Measurements from ENCODE around the gene HOXA7.

DNA sequence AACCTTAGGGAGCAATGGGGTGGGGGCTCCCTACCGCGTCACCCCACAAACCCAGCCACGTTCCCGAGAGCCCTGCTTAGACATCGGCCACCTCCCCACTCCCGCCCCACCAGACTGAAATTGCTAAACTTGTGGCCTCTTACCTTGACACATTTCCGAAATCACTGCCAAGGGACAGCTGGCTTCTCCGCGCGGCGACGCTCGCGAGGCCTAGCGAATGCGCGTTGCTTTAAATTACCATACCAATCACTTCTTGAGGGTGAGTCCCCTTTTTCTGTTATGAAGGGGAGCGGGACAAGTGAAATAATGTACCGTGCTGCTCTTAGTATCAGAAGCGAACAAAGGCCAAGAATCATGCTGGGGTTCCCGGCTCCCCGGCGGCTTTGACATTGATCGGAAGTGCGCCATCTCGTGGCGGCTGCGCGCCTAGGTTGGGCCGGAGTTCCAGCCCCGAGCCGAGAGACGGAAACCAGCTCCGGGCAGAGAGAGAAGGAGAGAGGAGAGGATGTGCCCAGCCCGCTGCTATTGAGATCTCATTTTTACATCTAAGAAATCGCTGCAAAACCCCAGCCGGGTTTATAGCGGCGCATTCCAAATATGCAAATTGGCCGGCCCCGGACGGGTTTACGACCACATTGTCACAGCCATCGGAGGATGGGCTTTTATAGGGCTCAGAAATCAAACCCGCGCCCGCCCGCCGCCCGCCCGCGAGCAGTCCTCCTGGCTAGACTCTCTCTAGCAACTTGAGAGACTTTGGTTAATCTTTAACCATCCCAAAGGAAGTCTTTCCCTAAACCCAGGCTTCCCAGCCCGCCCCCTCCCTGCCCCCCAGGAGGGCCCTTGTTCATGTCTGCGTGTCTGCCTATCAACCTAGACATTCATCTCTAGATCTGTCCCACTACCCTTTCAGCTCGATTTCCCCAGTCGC is 23.3 kb upstream of the HOXA7 start:
- TF ChIP-seq, protein P1, sequence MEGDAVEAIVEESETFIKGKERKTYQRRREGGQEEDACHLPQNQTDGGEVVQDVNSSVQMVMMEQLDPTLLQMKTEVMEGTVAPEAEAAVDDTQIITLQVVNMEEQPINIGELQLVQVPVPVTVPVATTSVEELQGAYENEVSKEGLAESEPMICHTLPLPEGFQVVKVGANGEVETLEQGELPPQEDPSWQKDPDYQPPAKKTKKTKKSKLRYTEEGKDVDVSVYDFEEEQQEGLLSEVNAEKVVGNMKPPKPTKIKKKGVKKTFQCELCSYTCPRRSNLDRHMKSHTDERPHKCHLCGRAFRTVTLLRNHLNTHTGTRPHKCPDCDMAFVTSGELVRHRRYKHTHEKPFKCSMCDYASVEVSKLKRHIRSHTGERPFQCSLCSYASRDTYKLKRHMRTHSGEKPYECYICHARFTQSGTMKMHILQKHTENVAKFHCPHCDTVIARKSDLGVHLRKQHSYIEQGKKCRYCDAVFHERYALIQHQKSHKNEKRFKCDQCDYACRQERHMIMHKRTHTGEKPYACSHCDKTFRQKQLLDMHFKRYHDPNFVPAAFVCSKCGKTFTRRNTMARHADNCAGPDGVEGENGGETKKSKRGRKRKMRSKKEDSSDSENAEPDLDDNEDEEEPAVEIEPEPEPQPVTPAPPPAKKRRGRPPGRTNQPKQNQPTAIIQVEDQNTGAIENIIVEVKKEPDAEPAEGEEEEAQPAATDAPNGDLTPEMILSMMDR (IDR thresholded peaks at IDR 0.05), result peak; percentile 100
- TF ChIP-seq POLR2AphosphoS5 (IDR thresholded peaks at IDR 0.05; ENCODE audit: low read depth, low read length) (no peak), SIN3A (IDR thresholded peaks at IDR 0.05; ENCODE audit: borderline replicate concordance, low read depth, low read length) (no peak), GABPA (IDR thresholded peaks at IDR 0.05; ENCODE audit: low read depth) (no peak), TEAD4 (IDR thresholded peaks at IDR 0.05; ENCODE audit: borderline replicate concordance, insufficient read depth) (no peak), PBX3 (IDR thresholded peaks at IDR 0.05) (no peak), CHD2 (IDR thresholded peaks at IDR 0.05; ENCODE audit: low read length, partially characterized antibody) (no peak), EP300 (IDR thresholded peaks at IDR 0.05; ENCODE audit: borderline replicate concordance in 1 of 2, low read depth in 1 of 2, low read length in 1 of 2) (no peak), GATA2 (CRISPR knock-in tag; IDR thresholded peaks at IDR 0.05) (no peak), MAX (IDR thresholded peaks at IDR 0.05; ENCODE audit: low read depth) (no peak)

All from SK-N-SH (cell line).